ENCODE measurements around the gene THBS1.

THBS1 gene

DNA sequence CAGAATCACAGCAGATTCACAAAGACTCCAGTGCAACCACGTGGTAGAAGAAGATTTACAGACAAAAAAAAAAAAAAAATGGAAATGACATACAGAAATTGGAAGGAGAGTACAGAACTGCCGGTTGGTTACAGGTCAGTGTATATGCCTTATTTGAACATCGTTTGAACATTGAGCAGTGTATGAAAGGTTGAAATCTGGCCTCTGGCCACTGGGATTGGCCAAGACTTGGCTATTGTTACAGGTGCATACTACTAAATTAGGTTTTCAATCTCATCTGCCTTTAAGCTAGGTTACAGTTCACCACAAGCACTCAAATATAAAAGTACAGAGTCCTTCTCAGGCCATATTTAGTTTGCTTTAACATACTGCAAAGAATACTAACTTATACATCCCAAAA lies 59.8 kb downstream of the THBS1 start:
- no peak for DNase-seq

DNA sequence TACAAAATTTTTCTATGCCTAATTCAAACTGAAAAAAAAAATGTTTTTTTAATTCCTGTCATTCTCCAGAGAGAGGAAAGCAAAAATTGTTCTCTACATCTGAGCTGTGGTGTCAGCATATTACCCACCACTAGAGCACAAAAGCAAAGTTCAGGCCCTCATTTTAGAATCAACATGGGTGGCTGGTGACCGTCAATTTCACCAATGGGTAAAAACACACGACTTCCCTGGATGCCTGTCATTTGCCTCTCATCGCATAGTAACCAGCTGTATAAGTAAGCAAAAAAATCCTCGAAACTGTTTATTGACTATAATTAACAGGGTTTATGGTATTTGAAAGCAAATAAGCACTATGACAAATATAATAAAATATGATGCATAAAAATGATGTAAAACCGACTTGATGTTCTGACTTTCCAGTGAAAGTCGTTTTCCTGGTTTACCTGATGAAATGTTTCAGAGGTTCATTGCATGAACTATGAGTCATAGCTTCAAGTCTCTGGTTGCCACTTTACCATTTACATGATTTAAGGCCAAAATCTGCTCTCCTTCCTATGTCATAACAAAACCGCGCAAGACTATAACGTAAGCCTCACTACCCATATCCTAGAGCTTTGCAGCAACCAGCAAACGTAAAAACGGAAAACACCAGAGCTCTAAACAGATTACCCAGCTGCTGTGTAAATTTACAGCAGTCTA lies 60.5 kb downstream of the THBS1 start:
- no peak for DNase-seq

DNA sequence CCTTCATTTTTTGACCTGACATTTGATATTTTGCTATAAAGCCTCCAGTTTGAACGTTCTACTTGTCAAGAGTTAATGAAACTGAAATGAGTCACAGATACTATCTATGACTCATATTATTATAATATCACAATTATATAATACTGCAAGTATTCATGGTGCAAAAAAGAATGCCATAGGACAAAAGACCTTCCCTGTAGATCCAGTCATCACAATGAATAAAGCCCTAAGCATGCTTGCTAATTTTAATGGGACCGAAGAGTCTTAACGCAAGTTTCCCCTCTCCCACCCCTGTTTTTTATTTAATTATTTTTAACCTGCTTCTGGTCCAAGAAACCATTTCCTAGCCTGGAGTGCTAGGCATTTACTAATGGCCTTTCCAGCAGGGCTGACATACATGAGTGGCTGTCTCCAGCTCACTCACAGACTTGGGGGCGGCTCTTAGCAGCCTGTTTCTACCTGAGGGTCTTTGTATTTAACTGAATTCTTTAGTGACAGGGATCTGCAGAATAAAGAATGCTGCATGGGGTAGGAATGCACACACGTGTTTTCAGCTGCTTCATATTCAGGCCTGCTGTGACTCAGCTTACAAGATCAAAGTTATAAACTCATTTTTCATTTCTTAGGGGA lies 61.2 kb downstream of the THBS1 start:
- no peak for DNase-seq

DNA sequence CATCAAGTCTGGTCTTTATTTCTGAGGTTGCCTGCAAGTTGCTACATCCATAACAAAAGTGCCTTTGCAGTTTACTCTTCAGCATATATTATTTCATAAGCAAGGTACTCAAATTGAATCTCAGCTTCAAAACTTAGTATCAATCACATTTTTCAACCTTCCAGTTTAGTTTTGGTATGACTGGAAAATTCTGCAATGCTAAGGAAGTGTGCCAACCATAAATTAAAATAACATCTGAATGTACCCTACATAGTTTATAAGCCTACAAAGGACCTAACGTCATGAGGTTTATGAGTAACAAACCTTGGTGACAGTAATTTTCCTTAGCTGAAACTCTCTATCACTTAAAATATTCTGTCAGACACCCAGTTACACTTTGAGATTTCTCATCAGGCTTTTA lies 62.8 kb downstream of the THBS1 start:
- DNase-seq = no peak

DNA sequence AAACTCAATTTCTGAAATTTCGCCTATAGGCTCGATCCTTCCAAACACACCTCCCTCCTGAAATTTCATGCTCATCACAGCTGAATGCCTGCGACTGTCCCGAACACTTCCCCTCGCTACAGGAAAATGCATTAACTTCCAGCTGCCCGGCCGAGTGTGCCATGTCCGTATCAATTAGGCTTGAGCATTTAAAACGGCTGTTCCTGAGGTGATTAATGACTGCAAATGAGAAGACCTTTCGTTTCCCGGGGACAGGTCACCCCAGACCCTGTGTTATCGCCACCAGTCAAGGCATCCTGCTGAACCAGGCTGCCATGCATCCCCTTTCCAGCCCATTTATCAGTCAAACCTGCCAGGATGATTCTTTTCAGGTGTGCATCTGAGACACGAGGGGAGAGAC lies 63.3 kb downstream of the THBS1 start:
- no peak for DNase-seq

DNA sequence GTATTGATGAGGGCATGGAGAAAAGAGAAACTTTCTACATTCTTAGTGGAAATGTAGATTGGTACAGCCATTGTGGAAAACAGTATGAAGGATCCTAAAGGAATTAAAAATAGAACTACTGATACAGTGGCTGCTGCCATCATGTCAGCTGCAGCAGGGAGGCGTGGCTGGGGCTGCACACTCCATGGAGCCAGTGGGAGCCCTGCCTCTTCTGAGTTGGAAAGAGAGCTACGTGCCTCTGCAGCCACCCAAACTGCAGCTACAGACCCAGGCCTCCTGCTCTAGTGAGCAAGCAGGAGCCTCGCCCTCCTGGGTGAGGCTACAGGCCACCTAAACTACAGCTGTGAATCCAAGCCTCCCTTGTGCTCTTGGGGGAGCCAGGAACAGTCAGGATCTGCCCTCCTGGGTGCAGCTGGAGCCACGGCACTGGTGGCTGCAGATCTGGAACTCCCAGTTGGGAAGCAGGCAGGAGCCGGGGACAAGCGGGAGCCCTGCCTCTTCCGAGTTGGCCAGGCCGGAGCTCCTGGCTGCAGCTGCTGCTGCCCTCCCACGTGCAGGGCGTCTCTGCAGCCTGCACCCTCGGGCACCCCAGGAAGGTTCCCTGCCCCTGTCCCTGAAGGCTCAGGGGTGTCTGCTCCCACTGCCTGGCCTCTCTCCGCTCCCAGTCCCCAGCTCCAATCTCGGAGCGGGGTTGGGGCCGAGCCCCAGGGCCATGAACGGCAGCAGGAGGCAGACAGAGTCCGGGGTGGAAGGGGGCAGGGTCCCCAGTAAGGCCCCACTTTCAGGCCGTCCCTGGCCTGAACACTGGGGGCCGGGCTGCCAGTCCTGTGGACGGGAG lies 64.5 kb downstream of the THBS1 start:
- no peak for DNase-seq

DNA sequence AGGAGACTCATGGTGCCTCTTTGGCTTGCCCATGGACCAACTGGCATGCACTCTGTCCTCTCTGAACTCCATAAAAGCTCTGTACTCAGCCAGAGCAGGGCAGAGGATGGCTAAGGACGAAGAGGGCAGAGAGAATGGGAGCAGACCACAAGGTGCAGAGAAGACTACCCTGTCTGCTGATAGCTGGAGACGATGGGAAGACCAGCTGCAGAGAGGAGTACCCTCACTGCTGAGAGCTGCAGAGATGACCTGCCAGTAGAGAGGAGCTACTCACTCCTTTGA lies 65.0 kb downstream of the THBS1 start:
- no peak for DNase-seq

DNA sequence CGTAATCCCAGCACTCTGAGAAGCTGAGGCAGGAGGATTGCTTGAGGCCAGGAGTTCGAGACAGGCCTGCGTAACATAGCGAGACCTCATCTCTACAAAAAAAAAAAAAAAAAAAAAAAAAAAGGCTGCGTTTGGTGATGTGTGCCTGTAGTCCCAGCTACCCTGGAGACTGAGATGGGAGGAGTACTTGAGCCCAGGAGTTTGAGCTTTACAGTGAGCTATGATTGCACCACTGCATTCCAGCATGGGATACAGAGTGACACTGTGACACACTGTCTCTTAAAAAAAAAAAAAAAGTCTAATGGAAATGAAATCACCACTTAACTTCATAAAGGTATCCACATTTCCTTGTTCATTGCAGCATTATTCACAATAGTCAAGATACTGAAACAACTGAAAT lies 65.5 kb downstream of the THBS1 start:
- no peak for DNase-seq
